Lower lobe of right lung (tissue), 2 donors: ENCODE data around the gene KREMEN2. TPM values are rescaled to one million over a fixed set of nuclear protein-coding genes. Genes with fewer than 3 reads are reported as not detected.
A peak's percentile ranks its signal among the peaks of the same experiment; 100 is the strongest.

Source experiments
- ATAC-seq, 2 donors: fragments of 200-7000 bp; cut with Tn5 transposase; one replicate each; pipeline ENCODE4 v1.9.1; 2020 to 2022; ENCODE audit warnings: mild to moderate bottlenecking in 2 of 2, moderate library complexity in 2 of 2
- DNase-seq: peaks from one replicate; pipeline ENCODE4 v3.0.0-alpha.2; 2020
- H3K27ac ChIP-seq: fragments of 200-600 bp; one replicate; pipeline ENCODE4 v1.8.0; 2022
- H3K27me3 ChIP-seq: fragments of 200-600 bp; one replicate; pipeline ENCODE4 v1.8.0; 2022; ENCODE audit warnings: low read depth
- H3K36me3 ChIP-seq: fragments of 200-600 bp; one replicate; pipeline ENCODE4 v1.8.0; 2022; ENCODE audit warnings: mild to moderate bottlenecking
- H3K4me1 ChIP-seq: fragments of 200-600 bp; one replicate; pipeline ENCODE4 v1.8.0; 2022
- H3K4me3 ChIP-seq: fragments of 200-600 bp; one replicate; pipeline ENCODE4 v1.8.0; 2022; ENCODE audit warnings: mild to moderate bottlenecking
- H3K9me3 ChIP-seq: fragments of 200-600 bp; one replicate; pipeline ENCODE4 v1.8.0; 2022
- intact Hi-C: fragments of 100-400 bp; cut with DNase I; formaldehyde crosslinking; loops from one replicate; pipeline ENCODE4 v1.11.0; 2022
- total RNA-seq: library from RNA; stranded (reverse); fragmentation: NEBNext Ultra II Directional; extraction: Animal tissue kit (Norgen Biotek cat#: 25700); gene quantifications from one replicate; pipeline ENCODE4 v1.2.1, GENCODE V29; 2021
- TF ChIP-seq, protein P1 (sequence below): fragments of 200-600 bp; IDR thresholded peaks from one replicate; pipeline ENCODE4 v1.8.0; 2022; ENCODE audit warnings: antibody characterized with exemption, mild to moderate bottlenecking
- donor health status: DM: no; HTN: yes; CAD: no; lungs with severe emphysema.

The KREMEN2 gene
- total RNA-seq, 1 donor from 2014 or later = not detected

DNA sequence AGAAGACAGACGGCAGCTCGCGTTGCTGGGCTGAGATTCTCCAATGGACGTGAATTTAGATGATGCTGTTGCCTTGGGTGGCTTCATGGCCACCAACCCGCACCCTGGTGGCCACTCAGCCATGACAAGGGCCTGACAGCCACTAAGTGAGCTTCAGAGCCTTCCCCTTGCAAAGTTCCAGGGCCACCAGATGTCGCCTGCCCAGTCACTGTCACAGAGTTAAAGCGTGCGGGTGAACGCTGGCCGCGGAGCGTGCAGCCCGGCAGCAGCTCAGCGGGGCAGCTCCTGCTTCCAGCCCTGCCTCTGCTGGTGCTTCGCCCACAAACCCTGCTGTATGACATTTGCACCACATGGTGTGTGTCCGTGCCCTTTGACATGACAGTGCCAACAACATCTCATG lies 13.3 kb upstream of the KREMEN2 start:
- no peaks in the 10 kb centered on the region for H3K4me1 ChIP-seq
- intact Hi-C loops = no loop called here
- no peaks in the 10 kb centered on the region for H3K9me3 ChIP-seq
- peaks cover 23% of the 10 kb centered on the region for H3K27me3 ChIP-seq
- H3K27ac ChIP-seq = no peak overlapping the region
- TF ChIP-seq, protein P1, sequence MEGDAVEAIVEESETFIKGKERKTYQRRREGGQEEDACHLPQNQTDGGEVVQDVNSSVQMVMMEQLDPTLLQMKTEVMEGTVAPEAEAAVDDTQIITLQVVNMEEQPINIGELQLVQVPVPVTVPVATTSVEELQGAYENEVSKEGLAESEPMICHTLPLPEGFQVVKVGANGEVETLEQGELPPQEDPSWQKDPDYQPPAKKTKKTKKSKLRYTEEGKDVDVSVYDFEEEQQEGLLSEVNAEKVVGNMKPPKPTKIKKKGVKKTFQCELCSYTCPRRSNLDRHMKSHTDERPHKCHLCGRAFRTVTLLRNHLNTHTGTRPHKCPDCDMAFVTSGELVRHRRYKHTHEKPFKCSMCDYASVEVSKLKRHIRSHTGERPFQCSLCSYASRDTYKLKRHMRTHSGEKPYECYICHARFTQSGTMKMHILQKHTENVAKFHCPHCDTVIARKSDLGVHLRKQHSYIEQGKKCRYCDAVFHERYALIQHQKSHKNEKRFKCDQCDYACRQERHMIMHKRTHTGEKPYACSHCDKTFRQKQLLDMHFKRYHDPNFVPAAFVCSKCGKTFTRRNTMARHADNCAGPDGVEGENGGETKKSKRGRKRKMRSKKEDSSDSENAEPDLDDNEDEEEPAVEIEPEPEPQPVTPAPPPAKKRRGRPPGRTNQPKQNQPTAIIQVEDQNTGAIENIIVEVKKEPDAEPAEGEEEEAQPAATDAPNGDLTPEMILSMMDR = no peak
- peaks cover 24% of the 10 kb centered on the region for H3K36me3 ChIP-seq
- no peak for DNase-seq
- ATAC-seq = no peak
- H3K4me3 ChIP-seq = no peak overlapping the region

DNA sequence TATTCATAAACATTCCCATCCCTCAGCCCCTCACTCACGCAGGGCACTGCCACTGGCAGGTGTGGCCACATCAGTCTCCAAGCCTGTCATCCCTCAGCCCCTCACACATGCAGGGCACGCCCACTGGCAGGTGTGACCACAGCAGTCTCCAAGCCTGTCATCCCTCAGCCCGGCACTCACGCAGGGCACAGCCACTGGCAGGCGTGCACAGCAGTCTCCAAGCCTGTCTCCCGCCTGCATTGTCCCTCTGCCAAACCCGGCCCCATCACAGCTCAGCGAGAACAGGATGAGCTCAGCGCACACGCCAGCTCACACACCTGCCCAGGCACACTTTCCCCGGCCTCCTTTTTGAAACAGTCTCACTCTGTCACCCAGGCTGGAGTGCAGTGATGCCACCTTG lies 11.4 kb upstream of the KREMEN2 start:
- intact Hi-C loops = no loop called here
- TF ChIP-seq, protein P1 = no peak
- ATAC-seq (no peak), DNase-seq (no peak)
- no peaks in the 10 kb centered on the region for H3K9me3 ChIP-seq
- no peaks in the 10 kb centered on the region for H3K4me1 ChIP-seq
- H3K27ac ChIP-seq = no peak overlapping the region
- peaks cover 19% of the 10 kb centered on the region for H3K36me3 ChIP-seq
- peaks cover 42% of the 10 kb centered on the region for H3K27me3 ChIP-seq
- H3K4me3 ChIP-seq = no peak overlapping the region

DNA sequence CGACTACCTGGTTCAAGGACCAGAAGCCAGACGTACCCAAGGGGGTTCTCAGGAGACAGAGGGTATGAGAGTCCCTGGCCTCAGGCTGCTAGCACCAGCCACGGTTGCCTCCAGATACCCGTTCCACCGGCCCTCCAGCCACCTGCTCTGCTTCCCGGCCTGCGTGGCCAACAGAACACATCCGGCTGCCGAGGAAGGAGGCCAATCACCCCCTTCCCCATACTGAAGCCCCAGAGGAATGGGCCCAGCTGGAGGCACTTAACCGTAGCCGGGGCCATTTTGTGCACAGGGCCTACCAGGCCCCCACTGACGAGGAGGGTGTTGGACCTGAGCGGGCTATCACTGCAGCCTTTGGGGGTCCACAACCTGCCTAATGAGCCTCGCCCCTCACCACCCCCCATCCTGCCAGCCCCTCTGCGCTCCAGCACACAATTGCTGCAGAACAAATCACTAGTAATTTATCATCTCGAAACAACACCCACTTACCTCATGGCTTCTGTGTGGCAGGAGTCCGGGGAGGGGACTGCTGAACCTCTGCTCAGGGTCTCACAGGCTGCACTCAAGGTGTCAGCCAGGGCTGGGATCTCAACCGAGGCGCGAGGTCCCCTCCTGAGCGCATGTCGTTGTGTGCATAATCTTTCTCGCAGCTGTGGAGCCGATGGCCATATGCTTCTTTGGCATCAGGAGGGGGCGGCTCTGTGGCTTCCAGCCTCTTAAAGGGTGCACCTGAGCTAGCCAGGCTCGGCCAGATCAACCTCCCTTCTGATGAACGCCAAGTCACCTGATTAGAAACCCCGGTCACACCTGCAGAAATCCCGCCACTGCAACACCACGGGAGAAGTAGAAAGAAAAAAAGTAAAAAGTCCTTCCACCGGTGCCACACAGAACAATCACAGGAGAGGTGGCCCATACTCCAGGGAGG lies 10.1 kb upstream of the KREMEN2 start:
- ATAC-seq (no peak), DNase-seq (no peak)
- Histone ChIP-seq H3K4me3 (no peak overlapping the region), H3K4me1 (no peaks in the 10 kb centered on the region), H3K27me3 (peaks cover 55% of the 10 kb centered on the region), H3K36me3 (peaks cover 13% of the 10 kb centered on the region), H3K9me3 (no peaks in the 10 kb centered on the region), H3K27ac (no peak overlapping the region)
- TF ChIP-seq, protein P1 = no peak
- intact Hi-C loops = no loop called here

DNA sequence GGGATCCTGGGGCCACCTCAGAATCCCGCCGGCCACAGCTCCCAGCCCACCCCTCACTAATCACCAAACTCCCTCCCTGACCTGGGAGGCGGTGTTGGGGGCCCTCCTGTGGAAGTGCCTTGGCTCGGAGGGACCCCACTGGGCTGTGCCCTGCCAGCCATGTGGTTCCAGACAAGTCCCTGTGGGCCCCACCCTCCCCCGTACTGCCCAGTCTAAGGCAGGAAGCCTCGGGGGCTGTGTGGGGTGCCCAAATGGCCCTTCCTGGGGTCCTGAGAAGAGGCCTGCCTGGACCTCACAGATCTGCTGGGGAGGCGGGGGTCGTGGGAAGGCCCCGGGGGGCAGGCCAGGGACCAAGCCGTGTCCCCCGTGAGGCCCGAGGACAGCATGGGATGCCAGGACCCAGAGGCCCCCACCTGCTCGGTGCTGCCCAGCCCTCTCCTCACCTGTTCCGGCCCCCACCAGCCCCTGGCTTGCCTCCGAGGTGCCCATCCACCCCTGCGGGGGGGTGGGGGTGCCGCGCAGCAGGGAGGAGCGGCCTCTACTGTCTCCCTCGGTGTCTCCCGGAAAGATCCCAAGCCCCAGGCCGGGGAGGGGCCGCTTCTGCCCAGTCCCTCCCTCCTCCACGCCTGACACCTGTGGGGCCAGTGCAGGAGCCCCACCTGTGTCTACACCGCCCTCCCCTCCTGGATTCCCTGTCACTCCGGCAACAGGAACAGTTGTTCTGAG lies 9.3 kb upstream of the KREMEN2 start:
- ATAC-seq (peak in 1 of 2 donors; percentile 5), DNase-seq (no peak)
- intact Hi-C loops = no loop called here
- peaks cover 64% of the 10 kb centered on the region for H3K27me3 ChIP-seq
- TF ChIP-seq, protein P1 = no peak
- H3K27ac ChIP-seq = no peak overlapping the region
- no peaks in the 10 kb centered on the region for H3K4me1 ChIP-seq
- H3K9me3 ChIP-seq = no peaks in the 10 kb centered on the region
- H3K36me3 ChIP-seq = peaks cover 5% of the 10 kb centered on the region
- no peak overlapping the region for H3K4me3 ChIP-seq

DNA sequence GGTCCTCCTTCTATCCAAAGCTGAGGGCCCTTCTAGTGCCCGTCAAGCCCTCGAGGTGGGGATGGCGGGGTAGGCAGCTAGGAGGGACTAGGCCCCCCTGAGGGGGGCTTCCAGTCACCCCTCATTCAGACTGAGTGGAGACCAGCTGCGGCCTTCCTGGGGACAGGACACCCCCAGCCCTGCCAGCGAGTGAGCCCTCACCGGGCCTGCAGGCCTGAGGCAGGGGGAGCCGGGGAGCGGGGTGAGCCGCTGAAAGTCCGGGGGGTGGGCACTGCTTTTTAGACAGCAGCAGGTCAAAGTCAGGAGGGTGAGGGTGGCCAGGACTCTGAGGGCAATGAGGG lies 8.7 kb upstream of the KREMEN2 start:
- DNase-seq = no peak
- Histone ChIP-seq H3K27me3 (peaks cover 64% of the 10 kb centered on the region), H3K4me3 (no peak overlapping the region), H3K27ac (no peak overlapping the region), H3K36me3 (no peaks in the 10 kb centered on the region), H3K4me1 (no peaks in the 10 kb centered on the region), H3K9me3 (no peaks in the 10 kb centered on the region)
- intact Hi-C loops = no loop called here
- no peak for ATAC-seq
- TF ChIP-seq, protein P1 = no peak
